Psoas muscle (tissue), 8 donors: ENCODE results near the gene KCTD17. TPM values are rescaled to one million over a fixed set of nuclear protein-coding genes. Genes with fewer than 3 reads are reported as not detected.

Experiments used
- ATAC-seq, 4 donors: fragments of 200-7000 bp; cut with Tn5 transposase; one replicate each; pipeline ENCODE4 v1.9.1; 2020; ENCODE audit warnings: moderate library complexity in 3 of 4, mild to moderate bottlenecking in 2 of 4
- DNase-seq, 2 donors: peaks; one replicate each; pipeline ENCODE4 v3.0.0-alpha.2; 2020
- H3K27ac ChIP-seq: fragments of 200-600 bp; one replicate; pipeline ENCODE4 v1.8.0; 2022
- H3K27me3 ChIP-seq, 3 donors: fragments of 200-600 bp in 1 of 3; one replicate each; pipeline versions ENCODE4 v1.6.1 to v1.8.0; 2013 to 2022; ENCODE audit warnings: low read length in 2 of 3, mild to moderate bottlenecking in 2 of 3, moderate library complexity in 1 of 3; ENCODE audit not compliant: insufficient read depth in 3 of 3
- H3K36me3 ChIP-seq, 2 donors: fragments of 200-600 bp in 1 of 2; one replicate each; pipeline versions ENCODE4 v1.6.1 to v1.8.0; 2013 to 2022; ENCODE audit warnings: low read depth in 1 of 2, mild to moderate bottlenecking in 1 of 2, moderate library complexity in 1 of 2; ENCODE audit not compliant: insufficient read depth in 1 of 2
- H3K4me1 ChIP-seq: fragments of 200-600 bp; one replicate; pipeline ENCODE4 v1.8.0; 2022
- H3K4me3 ChIP-seq: fragments of 200-600 bp; one replicate; pipeline ENCODE4 v1.8.0; 2022; ENCODE audit warnings: mild to moderate bottlenecking
- H3K9me3 ChIP-seq: fragments of 200-600 bp; one replicate; pipeline ENCODE4 v1.8.0; 2022
- WGBS, 3 donors: extraction: QIAGEN DNeasy Blood & Tissue Kit; methylation state at CpG; one replicate each; pipeline versions ENCODE4 v1.1.6 to v1.1.7; 2013; 5-methylcytosine and 5-hydroxymethylcytosine counted together
- intact Hi-C, 2 donors: fragments of 100-400 bp; cut with DNase I; formaldehyde crosslinking; loops; one replicate each; pipeline versions ENCODE4 v1.11.0 to v1.14.2; 2022
- polyA plus RNA-seq, 3 donors: library from polyadenylated mRNA; stranded (reverse); fragments of 200-250 nt; gene quantifications; one replicate each; pipeline ENCODE4 v1.2.3, GENCODE V29; 2013
- total RNA-seq, 4 donors: library from RNA; stranded (reverse); fragmentation: NEBNext Ultra II Directional in 2 of 4; extraction: Animal tissue kit (Norgen Biotek cat#: 25700) in 2 of 4; gene quantifications; one replicate each; pipeline versions ENCODE4 v1.2.1 to v1.2.4, GENCODE V29; 2021 to 2023
- TF ChIP-seq, protein P1 (sequence below): fragments of 200-600 bp; IDR thresholded peaks from one replicate; pipeline ENCODE4 v1.8.0; 2022; ENCODE audit warnings: antibody characterized with exemption
- donor health status: healthy with polysubstance abuse.
- donor health status: DM: no; HTN: no; CAD: no; lungs with moderate emphysema.
- donor health status: Bipolar disorder and iron deficiency.
- donor health status: healthy.
- donor health status: DM: yes; HTN: yes; CAD: no.
- donor health status: DM: no; HTN: no; CAD: no.
- donor health status: DM: no; HTN: no; CAD: no.
- donor health status: DM: yes; HTN: yes; CAD: no.

The KCTD17 gene
- total and polyA plus RNA-seq, 7 donors = 1.5 to 3.4 (median 1.8) TPM

DNA sequence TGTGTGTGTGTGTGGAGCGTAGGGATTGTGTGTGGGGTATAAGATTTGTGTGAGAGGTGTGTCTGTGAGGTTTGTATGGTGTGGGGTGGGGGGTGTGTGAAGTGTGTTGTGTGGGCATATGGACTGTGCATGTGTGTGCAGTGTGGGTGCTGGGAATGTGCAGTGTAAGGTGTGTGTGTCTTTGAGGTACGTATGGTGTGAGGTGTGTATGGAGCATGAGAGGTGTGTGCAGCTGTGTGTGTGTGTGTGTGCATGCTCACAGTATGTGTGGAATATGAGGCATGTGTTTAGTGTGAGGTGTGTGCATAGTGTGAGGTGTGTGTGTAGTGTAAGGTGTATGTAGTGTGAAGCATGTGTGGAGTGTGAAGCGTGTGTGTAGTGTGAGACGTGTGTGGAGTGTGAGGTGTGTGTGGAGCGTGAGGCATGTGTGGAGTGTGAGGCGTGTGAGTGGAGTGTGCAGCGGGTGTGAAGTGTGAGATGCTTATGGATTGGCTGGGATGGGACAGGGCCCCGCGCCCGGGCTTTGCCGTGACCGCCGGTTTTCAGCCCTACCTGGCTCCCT is 59.7 kb downstream of the KCTD17 start:
- Histone ChIP-seq H3K4me3 (no peak overlapping the region), H3K36me3 (no peaks in the 10 kb centered on the region), H3K27me3 (peaks cover 0 to 64% (median 12%) of the 10 kb centered on the region in 3 donors), H3K9me3 (no peaks in the 10 kb centered on the region), H3K27ac (no peak overlapping the region), H3K4me1 (no peaks in the 10 kb centered on the region)
- 81 to 89% (median 88%) methylated on average over 13 of the region's 13 CpGs for WGBS, 3 donors
- DNase-seq (no peak), ATAC-seq (no peak)
- TF ChIP-seq, protein P1, sequence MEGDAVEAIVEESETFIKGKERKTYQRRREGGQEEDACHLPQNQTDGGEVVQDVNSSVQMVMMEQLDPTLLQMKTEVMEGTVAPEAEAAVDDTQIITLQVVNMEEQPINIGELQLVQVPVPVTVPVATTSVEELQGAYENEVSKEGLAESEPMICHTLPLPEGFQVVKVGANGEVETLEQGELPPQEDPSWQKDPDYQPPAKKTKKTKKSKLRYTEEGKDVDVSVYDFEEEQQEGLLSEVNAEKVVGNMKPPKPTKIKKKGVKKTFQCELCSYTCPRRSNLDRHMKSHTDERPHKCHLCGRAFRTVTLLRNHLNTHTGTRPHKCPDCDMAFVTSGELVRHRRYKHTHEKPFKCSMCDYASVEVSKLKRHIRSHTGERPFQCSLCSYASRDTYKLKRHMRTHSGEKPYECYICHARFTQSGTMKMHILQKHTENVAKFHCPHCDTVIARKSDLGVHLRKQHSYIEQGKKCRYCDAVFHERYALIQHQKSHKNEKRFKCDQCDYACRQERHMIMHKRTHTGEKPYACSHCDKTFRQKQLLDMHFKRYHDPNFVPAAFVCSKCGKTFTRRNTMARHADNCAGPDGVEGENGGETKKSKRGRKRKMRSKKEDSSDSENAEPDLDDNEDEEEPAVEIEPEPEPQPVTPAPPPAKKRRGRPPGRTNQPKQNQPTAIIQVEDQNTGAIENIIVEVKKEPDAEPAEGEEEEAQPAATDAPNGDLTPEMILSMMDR = no peak
- intact Hi-C loops = no loop called here

DNA sequence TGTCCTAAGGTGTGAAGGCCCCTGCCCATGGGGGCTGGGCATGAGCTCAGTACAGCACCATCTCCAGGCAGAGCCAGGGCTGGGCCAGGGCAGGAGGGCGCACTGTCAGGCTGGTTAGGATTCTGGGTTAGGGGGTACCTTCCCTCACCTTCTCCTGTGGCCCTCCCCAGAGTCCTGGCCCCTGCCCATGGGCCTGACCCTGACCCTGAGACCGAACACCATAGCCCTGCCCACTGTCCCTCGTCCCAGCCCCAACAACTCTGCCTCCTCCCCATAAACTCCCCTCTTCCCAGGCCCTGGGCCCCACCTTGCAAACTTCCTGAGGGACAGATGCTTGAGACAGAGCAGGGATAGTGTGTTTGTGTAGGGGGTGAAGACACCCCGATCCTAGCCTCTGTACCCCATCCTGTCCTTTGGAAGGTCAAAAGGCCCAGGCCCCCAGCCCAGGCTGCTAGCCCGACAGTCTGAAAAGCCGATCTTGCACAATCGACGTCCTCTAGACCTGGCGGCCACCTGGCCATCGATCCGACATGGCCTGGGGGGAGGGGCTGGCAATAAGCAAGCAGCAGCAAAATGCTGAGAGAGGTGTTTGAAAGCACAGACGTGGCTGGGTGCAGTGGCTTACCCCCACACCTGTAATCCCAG is 60.7 kb downstream of the KCTD17 start:
- ATAC-seq = no peak
- peaks cover 0 to 61% (median 12%) of the 10 kb centered on the region in 3 donors for H3K27me3 ChIP-seq

More for the DNA sequence above, 60.7 kb downstream of the KCTD17 start:
- intact Hi-C loops = no loop called here
- 49 to 62% (median 55%) methylated on average over 10 to 12 of the region's 12 CpGs for WGBS, 3 donors
- Histone ChIP-seq H3K4me1 (no peaks in the 10 kb centered on the region), H3K27ac (no peak overlapping the region), H3K36me3 (no peaks in the 10 kb centered on the region), H3K4me3 (no peak overlapping the region), H3K9me3 (no peaks in the 10 kb centered on the region)
- no peak for DNase-seq
- TF ChIP-seq, protein P1 = no peak

Other genes with a start within 250 kb of the KCTD17 start
- gene PVALB, start 234.7 kb upstream of the KCTD17 start, total RNA-seq = 1 to 10 TPM in 1 of 4 donors, not detected in 3; 1.1 TPM
- 1 to 10 TPM in 2 of 3 donors, under 1 TPM in 1; 0.22 to 1.4 (median 1.1) TPM for gene PVALB, start 234.7 kb upstream of the KCTD17 start, polyA plus RNA-seq
- gene NCF4, start 190.7 kb upstream of the KCTD17 start, total RNA-seq = 1 to 10 TPM; 2.6 to 4.3 (median 3.0) TPM
- 1 to 10 TPM; 1.5 to 1.9 (median 1.5) TPM for gene NCF4, start 190.7 kb upstream of the KCTD17 start, polyA plus RNA-seq
- gene CSF2RB, start 138.1 kb upstream of the KCTD17 start, total RNA-seq = 1 to 10 TPM; 1.0 to 1.7 (median 1.5) TPM
- gene CSF2RB, start 138.1 kb upstream of the KCTD17 start, polyA plus RNA-seq = under 1 TPM; 0.25 to 0.45 (median 0.27) TPM
- 10 to 100 TPM; 18.4 to 46.9 (median 33.1) TPM for gene TST, start 32.3 kb upstream of the KCTD17 start, total RNA-seq
- 10 to 100 TPM; 18.6 to 35.6 (median 24.1) TPM for gene TST, start 32.3 kb upstream of the KCTD17 start, polyA plus RNA-seq
- 10 to 100 TPM; 31.5 to 58.0 (median 41.7) TPM for gene MPST, start 32.0 kb upstream of the KCTD17 start, total RNA-seq
- 10 to 100 TPM; 42.1 to 83.6 (median 67.2) TPM for gene MPST, start 32.0 kb upstream of the KCTD17 start, polyA plus RNA-seq
- gene TMPRSS6, start 58.0 kb downstream of the KCTD17 start, total RNA-seq = not detected
- gene TMPRSS6, start 58.0 kb downstream of the KCTD17 start, polyA plus RNA-seq = not detected
- gene IL2RB, start 98.2 kb downstream of the KCTD17 start, total RNA-seq = 1 to 10 TPM in 1 of 4 donors, under 1 TPM in 3; 0.54 to 1.5 (median 0.77) TPM
- gene IL2RB, start 98.2 kb downstream of the KCTD17 start, polyA plus RNA-seq = under 1 TPM; 0.07 to 0.10 (median 0.10) TPM
- gene C1QTNF6, start 136.5 kb downstream of the KCTD17 start, total RNA-seq = 1 to 10 TPM in 3 of 4 donors, under 1 TPM in 1; 0.75 to 8.2 (median 1.0) TPM
- gene C1QTNF6, start 136.5 kb downstream of the KCTD17 start, polyA plus RNA-seq = 1 to 10 TPM in 2 of 3 donors, under 1 TPM in 1; 0.66 to 1.8 (median 1.1) TPM
- gene SSTR3, start 160.7 kb downstream of the KCTD17 start, total RNA-seq = not detected
- gene SSTR3, start 160.7 kb downstream of the KCTD17 start, polyA plus RNA-seq = under 1 TPM in 1 of 3 donors, not detected in 2; 0.01 TPM
- 1 to 10 TPM; 2.3 to 5.0 (median 3.0) TPM for gene RAC2, start 192.5 kb downstream of the KCTD17 start, total RNA-seq
- 1 to 10 TPM in 2 of 3 donors, under 1 TPM in 1; 0.90 to 1.8 (median 1.5) TPM for gene RAC2, start 192.5 kb downstream of the KCTD17 start, polyA plus RNA-seq
- 1 to 10 TPM; 3.0 to 8.5 (median 3.8) TPM for gene CYTH4, start 230.8 kb downstream of the KCTD17 start, total RNA-seq
- gene CYTH4, start 230.8 kb downstream of the KCTD17 start, polyA plus RNA-seq = under 1 TPM; 0.63 to 0.83 (median 0.76) TPM